H1 (cell line): ENCODE results near the gene KDM4E. TPM values are rescaled to one million over a fixed set of nuclear protein-coding genes. Genes with fewer than 3 reads are reported as not detected.

Experiments
- CTCF ChIA-PET: fragments of 300-600 bp; sonication (Branson Sonifier 250); formaldehyde crosslinking; loops from one replicate; lab custom pipeline; 2021; ENCODE audit not compliant: partially characterized antibody; lab: Charles Lee
- POLR2A ChIA-PET: fragments of 300-600 bp; sonication (Branson Sonifier 250); formaldehyde crosslinking; loops from one replicate; lab custom pipeline; 2021; ENCODE audit warnings: inconsistent platforms; ENCODE audit not compliant: partially characterized antibody; lab: Charles Lee
- DNase-seq, 2 experiments: peaks; one replicate each; pipeline versions ENCODE4 v3.0.0 to v3.0.0-alpha.2; 2010 to 2022; ENCODE audit warnings: low spot score in 2 of 2, low read depth in 1 of 2, mixed read lengths in 1 of 2
- FAIRE-seq: peaks from 2 replicates; lab custom pipeline; 2011; peaks lifted over from hg19 to GRCh38; lab: Jason Lieb, UNC
- H2AFZ ChIP-seq: 2 replicates; pipeline ENCODE4 v1.8.1; 2012; ENCODE audit warnings: low read length, inconsistent platforms
- H2AK5ac ChIP-seq: 2 replicates; pipeline ENCODE4 v1.6.1; 2013; ENCODE audit warnings: low read depth, low read length
- H2BK120ac ChIP-seq: replicated peaks from 2 replicates; pipeline ENCODE3; 2013; ENCODE audit warnings: low read depth, low read length, inconsistent platforms
- H2BK12ac ChIP-seq: 2 replicates; pipeline ENCODE4 v1.6.1; 2013; ENCODE audit warnings: low read depth, low read length
- H2BK15ac ChIP-seq: 2 replicates; pipeline ENCODE4 v1.6.1; 2013; ENCODE audit warnings: low read length
- H2BK20ac ChIP-seq: 2 replicates; pipeline ENCODE4 v1.6.1; 2013; ENCODE audit warnings: low read length
- H2BK5ac ChIP-seq: 2 replicates; pipeline ENCODE4 v1.6.1; 2013; ENCODE audit warnings: low read depth, low read length
- H3K14ac ChIP-seq: 2 replicates; pipeline ENCODE4 v1.6.1; 2013; ENCODE audit warnings: inconsistent platforms; ENCODE audit not compliant: insufficient read length
- H3K18ac ChIP-seq: 2 replicates; pipeline ENCODE4 v1.6.1; 2013; ENCODE audit warnings: low read length; ENCODE audit errors: extremely low read depth
- H3K23ac ChIP-seq: 2 replicates; pipeline ENCODE4 v1.6.1; 2013; ENCODE audit warnings: inconsistent platforms; ENCODE audit not compliant: insufficient read length
- H3K23me2 ChIP-seq: 2 replicates; pipeline ENCODE4 v1.6.1; 2013; ENCODE audit warnings: low read depth, low read length
- H3K27ac ChIP-seq: 2 replicates; pipeline ENCODE4 v1.6.1; 2011; ENCODE audit warnings: low read depth, low read length, inconsistent platforms
- H3K27me3 ChIP-seq, 4 experiments: replicated peaks in 1 of 4; 1 replicate in 1 of 4; 2 replicates in 3 of 4; pipeline versions ENCODE4 v1.6.1 to v1.8.1; 2011 to 2013; ENCODE audit warnings: low read length in 3 of 4, mild to moderate bottlenecking in 3 of 4, inconsistent platforms in 2 of 4, mixed read lengths in 2 of 4, moderate library complexity in 1 of 4; ENCODE audit not compliant: control insufficient read depth in 3 of 4, insufficient read depth in 3 of 4; ENCODE audit errors: extremely low read depth in 1 of 4
- H3K36me3 ChIP-seq, 4 experiments: 2 replicates each; pipeline versions ENCODE4 v1.6.1 to v1.8.1; 2011 to 2013; ENCODE audit warnings: mild to moderate bottlenecking in 4 of 4, low read length in 3 of 4, moderate library complexity in 2 of 4, control low read depth in 1 of 4, inconsistent platforms in 1 of 4; ENCODE audit not compliant: insufficient read depth in 4 of 4, control insufficient read depth in 2 of 4
- H3K4ac ChIP-seq: replicated peaks from 2 replicates; pipeline ENCODE3; 2013; ENCODE audit warnings: low read length, low read depth, mixed read lengths, inconsistent platforms; ENCODE audit not compliant: insufficient read length
- H3K4me1 ChIP-seq, 4 experiments: replicated peaks in 1 of 4; 1 replicate in 1 of 4; 2 replicates in 3 of 4; pipeline versions ENCODE4 v1.6.1 to v1.8.1; 2011 to 2013; ENCODE audit warnings: low read length in 3 of 4, inconsistent platforms in 2 of 4, mixed read lengths in 1 of 4; ENCODE audit not compliant: insufficient read depth in 4 of 4, control insufficient read depth in 3 of 4
- H3K4me2 ChIP-seq, 2 experiments: 2 replicates each; pipeline versions ENCODE4 v1.6.1 to v1.8.1; 2011 to 2013; ENCODE audit warnings: low read depth in 2 of 2, low read length in 2 of 2, control low read depth in 1 of 2, inconsistent platforms in 1 of 2, mild to moderate bottlenecking in 1 of 2; ENCODE audit not compliant: insufficient read depth in 1 of 2
- H3K4me3 ChIP-seq, 4 experiments: fragments of 200-600, 300-600 bp in 1 of 4; sonication (generic), shearing (Covaris generic), sonication (Bioruptor Twin) in 1 of 4; 2 replicates each; pipeline versions ENCODE4 v1.5.1 to v1.8.1; 2011 to 2016; ENCODE audit warnings: low read length in 4 of 4, low read depth in 3 of 4, control low read depth in 2 of 4, inconsistent platforms in 2 of 4, mild to moderate bottlenecking in 2 of 4, mixed read lengths in 1 of 4, moderate library complexity in 1 of 4; ENCODE audit not compliant: insufficient read depth in 2 of 4; ENCODE audit errors: extremely low read depth in 1 of 4
- H3K56ac ChIP-seq: replicated peaks from 2 replicates; pipeline ENCODE3; 2013; ENCODE audit warnings: low read depth, mild to moderate bottlenecking, mixed read lengths, low read length, inconsistent platforms; ENCODE audit not compliant: insufficient read length
- H3K79me1 ChIP-seq: 2 replicates; pipeline ENCODE4 v1.6.1; 2013; ENCODE audit warnings: low read depth, low read length, control low read depth
- H3K79me2 ChIP-seq, 2 experiments: 2 replicates each; pipeline versions ENCODE4 v1.6.1 to v1.8.1; 2012 to 2013; ENCODE audit warnings: low read length in 2 of 2, mild to moderate bottlenecking in 2 of 2, inconsistent platforms in 1 of 2; ENCODE audit not compliant: insufficient read depth in 2 of 2, control insufficient read depth in 1 of 2
- H3K9ac ChIP-seq, 4 experiments: replicated peaks in 1 of 4; 1 replicate in 1 of 4; 2 replicates in 3 of 4; pipeline versions ENCODE4 v1.6.1 to v1.8.1; 2011 to 2013; ENCODE audit warnings: low read depth in 3 of 4, low read length in 3 of 4, control low read depth in 2 of 4, mild to moderate bottlenecking in 2 of 4, moderate library complexity in 2 of 4, inconsistent platforms in 1 of 4; ENCODE audit errors: extremely low read depth in 1 of 4
- H3K9me3 ChIP-seq, 2 experiments: 2 replicates each; pipeline versions ENCODE4 v1.6.1 to v1.8.1; 2012 to 2013; ENCODE audit warnings: mild to moderate bottlenecking in 2 of 2, moderate library complexity in 2 of 2, control low read depth in 1 of 2, inconsistent platforms in 1 of 2, low read depth in 1 of 2, low read length in 1 of 2, mixed read lengths in 1 of 2; ENCODE audit not compliant: insufficient read depth in 2 of 2
- H4K20me1 ChIP-seq, 2 experiments: replicated peaks in 1 of 2; 2 replicates each; pipeline versions ENCODE3 to v1.8.1; 2011 to 2013; ENCODE audit warnings: inconsistent platforms in 2 of 2, low read length in 2 of 2, mild to moderate bottlenecking in 1 of 2; ENCODE audit not compliant: insufficient read depth in 2 of 2, control insufficient read depth in 1 of 2
- H4K5ac ChIP-seq: 2 replicates; pipeline ENCODE4 v1.6.1; 2013; ENCODE audit warnings: low read length, low read depth, mixed read lengths, inconsistent platforms; ENCODE audit not compliant: insufficient read length
- H4K8ac ChIP-seq: 2 replicates; pipeline ENCODE4 v1.8.0; 2013; ENCODE audit warnings: mild to moderate bottlenecking, moderate library complexity, low read length, inconsistent platforms; ENCODE audit not compliant: insufficient read depth; ENCODE audit errors: extremely low read depth
- H4K91ac ChIP-seq: replicated peaks from 2 replicates; pipeline ENCODE3; 2013; ENCODE audit warnings: low read length, mixed read lengths, inconsistent platforms; ENCODE audit not compliant: insufficient read length
- CREB1 ChIP-seq: IDR thresholded peaks from 2 replicates; pipeline ENCODE4 v1.6.1; 2012; ENCODE audit warnings: inconsistent platforms
- CTBP2 ChIP-seq: IDR thresholded peaks from 2 replicates; pipeline ENCODE4 v1.7.0; 2011; ENCODE audit warnings: borderline replicate concordance, mild to moderate bottlenecking, moderate library complexity, mixed read lengths, low read length; ENCODE audit not compliant: insufficient read depth, insufficient read length
- GABPA ChIP-seq: IDR thresholded peaks from 2 replicates; pipeline ENCODE4 v1.6.1; 2011; ENCODE audit warnings: mild to moderate bottlenecking, low read length, moderate library complexity, borderline replicate concordance; ENCODE audit not compliant: insufficient read depth
- JUND ChIP-seq: IDR thresholded peaks from 2 replicates; pipeline ENCODE4 v1.6.1; 2011; ENCODE audit warnings: mild to moderate bottlenecking, improper control_type of control experiment, low read length
- NRF1 ChIP-seq: IDR thresholded peaks from 2 replicates; pipeline ENCODE4 v1.6.1; 2011; ENCODE audit warnings: mild to moderate bottlenecking, low read depth, low read length, improper control_type of control experiment
- POLR2AphosphoS5 ChIP-seq: IDR thresholded peaks from 2 replicates; pipeline ENCODE4 v1.6.1; 2011; ENCODE audit warnings: low read depth, low read length
- RBBP5 ChIP-seq: IDR thresholded peaks from 2 replicates; pipeline ENCODE4 v1.7.1; 2012; ENCODE audit warnings: low read depth, mild to moderate bottlenecking, inconsistent platforms, low read length, moderate library complexity, borderline replicate concordance
- SP2 ChIP-seq: IDR thresholded peaks from 2 replicates; pipeline ENCODE4 v1.6.1; 2012; ENCODE audit warnings: mild to moderate bottlenecking, low read length, inconsistent platforms
- WGBS, 2 experiments: shearing (Covaris generic) in 1 of 2; methylation state at CpG; one replicate each; pipeline versions ENCODE4 v1.1.6 to v1.1.7; 2013 to 2015; ENCODE audit warnings: low lambda C conversion rate in 2 of 2, mixed read lengths in 2 of 2, inconsistent platforms in 1 of 2, low coverage in 1 of 2, missing lambda C conversion rate in 1 of 2; ENCODE audit not compliant: insufficient replicate concordance in 2 of 2, insufficient coverage in 1 of 2, insufficient read length in 1 of 2; ENCODE audit errors: extremely low coverage in 1 of 2, missing lambda C conversion rate in 1 of 2; 5-methylcytosine and 5-hydroxymethylcytosine counted together
- polyA plus RNA-seq, 7 experiments: library from polyadenylated mRNA; depleted of rRNA in 3 of 7; stranded (reverse) in 5 of 7; unstranded in 2 of 7; fragments of >200 nt in 5 of 7; fragments of 200-250 nt in 2 of 7; gene quantifications; 1 replicate in 5 of 7; 2 replicates in 1 of 7; 4 replicates in 1 of 7; pipeline versions ENCODE4 v1.2.1 to v1.2.3, GENCODE V29; 2011 to 2013; ENCODE audit warnings: missing spikeins in 2 of 7, mixed read lengths in 2 of 7
- total RNA-seq: library from RNA; stranded (reverse); fragmentation: NEBNext Ultra II Directional; extraction: Animal tissue kit (Norgen Biotek cat#: 25700); gene quantifications from 2 replicates; pipeline ENCODE4 v1.2.1, GENCODE V29; 2021

KDM4E gene
- total and polyA plus RNA-seq, 2 of the 8 experiments (the other 6 are each of a cell fraction or from before 2014, with no cell fraction given): not detected

DNA sequence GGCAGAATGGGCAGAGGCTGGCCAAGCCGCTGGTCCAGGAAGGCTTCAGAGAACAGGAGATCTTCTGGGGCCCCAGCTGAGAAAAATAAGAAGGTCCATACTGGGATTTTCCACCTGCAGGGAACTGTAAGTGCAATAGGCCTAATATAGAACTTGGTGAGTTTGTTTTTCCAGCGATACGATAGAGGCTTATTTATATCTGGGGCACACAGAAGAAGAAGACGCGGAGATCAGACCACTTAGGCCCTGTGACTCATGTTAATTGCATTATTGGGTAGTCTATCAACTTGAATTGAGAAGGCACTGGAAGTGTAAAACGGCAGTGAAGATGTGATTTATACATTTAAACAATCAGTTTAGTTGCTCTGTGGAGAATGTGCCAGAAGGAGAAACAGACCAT is 34.0 kb downstream of the KDM4E start:
- no peak overlapping the region for H2BK12ac ChIP-seq
- no peak overlapping the region for H2BK20ac ChIP-seq
- no peak overlapping the region for H3K14ac ChIP-seq
- TF ChIP-seq JUND: no peak
- TF ChIP-seq CREB1: no peak
- no peak for TF ChIP-seq POLR2AphosphoS5
- TF ChIP-seq CTBP2: no peak
- TF ChIP-seq NRF1: no peak
- no peak for TF ChIP-seq GABPA
- TF ChIP-seq RBBP5: no peak
- TF ChIP-seq SP2: no peak
- no peak overlapping the region for H4K91ac ChIP-seq
- ChIA-PET POLR2A (interaction anchor here (0.6 to 6.1 kb wide), 2 partner anchors 8 to 726 kb away, joined by 3 to 28 read pairs; partner anchors contain the start of gene SRSF8), CTCF (interaction anchor here (1.1 to 4.1 kb wide), 2 partner anchors 10 to 11 kb away, joined by 4 to 25 read pairs; partner anchors contain the start of gene SRSF8)
- H2AFZ ChIP-seq: no peak overlapping the region
- H4K8ac ChIP-seq: no peak overlapping the region
- H3K4me1 ChIP-seq: no peaks in the 10 kb centered on the region
- H2BK15ac ChIP-seq: no peak overlapping the region
- H3K23me2 ChIP-seq: no peaks in the 10 kb centered on the region
- H2BK120ac ChIP-seq: no peak overlapping the region
- no peak overlapping the region for H2BK5ac ChIP-seq
- no peaks in the 10 kb centered on the region for H3K9me3 ChIP-seq
- 88% methylated on average over 6 of the region's 6 CpGs; no CpG with 5 or more reads in 1 of the 2 experiments for WGBS, 2 experiments
- no peak overlapping the region for H3K27ac ChIP-seq
- H3K4me3 ChIP-seq: no peak overlapping the region
- no peaks in the 10 kb centered on the region for H4K20me1 ChIP-seq
- DNase-seq: no peak
- no peak overlapping the region for H3K23ac ChIP-seq
- H3K79me2 ChIP-seq: no peaks in the 10 kb centered on the region
- H3K9ac ChIP-seq: no peak overlapping the region
- H3K36me3 ChIP-seq: no peaks in the 10 kb centered on the region
- no peak overlapping the region for H3K4me2 ChIP-seq
- H3K79me1 ChIP-seq: no peaks in the 10 kb centered on the region
- H4K5ac ChIP-seq: no peak overlapping the region
- no peak overlapping the region for H3K4ac ChIP-seq
- H3K56ac ChIP-seq: no peak overlapping the region
- no peaks in the 10 kb centered on the region; a peak in 3 of 7 replicates for H3K27me3 ChIP-seq
- no peak overlapping the region for H3K18ac ChIP-seq
- H2AK5ac ChIP-seq: no peak overlapping the region
- FAIRE-seq: no peak
